ENCODE results near the gene UEVLD. TPM values are rescaled to one million over a fixed set of nuclear protein-coding genes. Genes with fewer than 3 reads are reported as not detected.

The UEVLD gene
- total RNA-seq, 1 experiment from 2014 or later, result 13.7 TPM

GRCh38 chr11:18624161-18624560, 35.6 kb upstream of the UEVLD start:
- intact Hi-C loops (cut with micrococcal nuclease), result no loop called here
- Histone ChIP-seq H3K4me3 (replicated peaks in 1 of 2; ENCODE audit: low read depth in 1 of 2, low read length in 2 of 2) (no peak overlapping the region), H3K36me3 (ENCODE audit: control insufficient read depth in 1 of 2, insufficient read depth in 2 of 2, low read length in 2 of 2) (no peaks in the 10 kb centered on the region), H3K9ac (ENCODE audit: low read length) (no peak overlapping the region), H3K9me3 (ENCODE audit: control insufficient read depth in 1 of 2, insufficient read depth in 1 of 2, low read depth in 1 of 2, low read length in 2 of 2) (no peaks in the 10 kb centered on the region), H3K27ac (ENCODE audit: low read depth, low read length) (no peak overlapping the region), H3K27me3 (ENCODE audit: insufficient read depth, low read length) (no peaks in the 10 kb centered on the region), H3K4me2 (ENCODE audit: low read length) (no peak overlapping the region), H3K9me2 (ENCODE audit: insufficient read depth) (no peaks in the 10 kb centered on the region), H3K4me1 (ENCODE audit: control insufficient read depth in 1 of 2, insufficient read depth in 2 of 2, low read length in 2 of 2) (no peaks in the 10 kb centered on the region), H2AFZ (ENCODE audit: low read depth, low read length, poor library complexity, severe bottlenecking) (no peak overlapping the region), H3K79me2 (ENCODE audit: insufficient read depth, low read length) (peaks cover 89% of the 10 kb centered on the region), H4K20me1 (ENCODE audit: insufficient read depth) (peaks cover 7% of the 10 kb centered on the region; the same call in 1 of the 2 replicates)
- ChIA-PET POLR2A (no interaction called here), CTCF (no interaction called here), RAD21 (ENCODE audit: low non-redundant PET in 1 of 2, low total read pairs in 2 of 2, uncharacterized antibody in 2 of 2, unreplicated experiment in 2 of 2) (no interaction called here)
- BruUV-seq (replicated peaks), result no TSS peak
- no peak for DNase-seq (ENCODE audit: low read depth, low spot score)
- TF ChIP-seq CEBPB (IDR thresholded peaks at IDR 0.05; ENCODE audit: low read depth), result no peak
- no peak for TF ChIP-seq EZH2phosphoT487 (IDR thresholded peaks at IDR 0.05; ENCODE audit: borderline replicate concordance)
- no peak for TF ChIP-seq SIN3A (IDR thresholded peaks at IDR 0.05; ENCODE audit: low read depth)
- TF ChIP-seq, protein P1, sequence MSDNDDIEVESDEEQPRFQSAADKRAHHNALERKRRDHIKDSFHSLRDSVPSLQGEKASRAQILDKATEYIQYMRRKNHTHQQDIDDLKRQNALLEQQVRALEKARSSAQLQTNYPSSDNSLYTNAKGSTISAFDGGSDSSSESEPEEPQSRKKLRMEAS (IDR thresholded peaks at IDR 0.05), result no peak
- TF ChIP-seq FOSL1 (IDR thresholded peaks at IDR 0.05; ENCODE audit: low read depth), result no peak
- no peak for TF ChIP-seq POLR2AphosphoS5 (IDR thresholded peaks at IDR 0.05; ENCODE audit: low read depth, low read length)
- TF ChIP-seq SRF (IDR thresholded peaks at IDR 0.05; ENCODE audit: low read depth), result no peak
- no peak for TF ChIP-seq ZFX (IDR thresholded peaks at IDR 0.05)
- no peak for TF ChIP-seq ZBTB33 (IDR thresholded peaks at IDR 0.05; ENCODE audit: extremely low read depth, insufficient replicate concordance, low read length)
- no peak for TF ChIP-seq SP1 (IDR thresholded peaks at IDR 0.05; ENCODE audit: low read depth)
- no peak for TF ChIP-seq ATF3 (IDR thresholded peaks at IDR 0.05)
- no peak for TF ChIP-seq POLR2A (IDR thresholded peaks at IDR 0.05; ENCODE audit: borderline replicate concordance, extremely low read depth, insufficient read depth, insufficient read length)
- TF ChIP-seq JUND (IDR thresholded peaks at IDR 0.05), result no peak
- no peak for TF ChIP-seq ZNF274 (IDR thresholded peaks at IDR 0.05; ENCODE audit: low read depth, low read length)
- no peak for TF ChIP-seq CTCF (IDR thresholded peaks at IDR 0.05 in 2 of 3, conservative IDR thresholded peaks at IDR 0.05 in 1 of 3; ENCODE audit: borderline replicate concordance in 1 of 3, insufficient read depth in 1 of 3, low read depth in 2 of 3, low read length in 2 of 3)
- TF ChIP-seq ELF1 (IDR thresholded peaks at IDR 0.05; ENCODE audit: borderline replicate concordance, low read depth), result no peak
- no peak for TF ChIP-seq CBX3 (IDR thresholded peaks at IDR 0.05; ENCODE audit: low read depth)
- no peak for TF ChIP-seq EZH2 (IDR thresholded peaks at IDR 0.05)
- ATAC-seq, result no peak

All from HCT116 (cell line).